Smooth muscle cell (in vitro differentiated cells): ENCODE results near the gene BMERB1. TPM values are rescaled to one million over a fixed set of nuclear protein-coding genes. Genes with fewer than 3 reads are reported as not detected.
A peak's percentile ranks its signal among the peaks of the same experiment; 100 is the strongest.
"Not testable (repeated sequence)": the region's sequence is repeated elsewhere in the genome, so short reads cannot be mapped to it uniquely, and the experiment has no call there.

Source experiments
- DNase-seq: peaks from one replicate; lab custom pipeline; 2025; ENCODE audit not compliant: unreplicated experiment; lab: John Stamatoyannopoulos, UW
- H2AFZ ChIP-seq: fragments of 200-600 bp; sonication (generic); 2 replicates; pipeline ENCODE4 v1.6.0; 2016; ENCODE audit warnings: antibody characterized with exemption, low read depth, mild to moderate bottlenecking
- H3F3A ChIP-seq: fragments of 200-600 bp; sonication (generic); 2 replicates; pipeline ENCODE4 v1.6.0; 2017; ENCODE audit warnings: antibody characterized with exemption, low read depth
- H3K27ac ChIP-seq: fragments of 200-600 bp; sonication (generic); 2 replicates; pipeline ENCODE4 v1.5.1; 2016; ENCODE audit warnings: low read depth, mild to moderate bottlenecking
- H3K27me3 ChIP-seq: fragments of 200-600 bp; sonication (generic); 2 replicates; pipeline ENCODE4 v1.6.1; 2016; ENCODE audit warnings: low read depth, mild to moderate bottlenecking
- H3K36me3 ChIP-seq: fragments of 200-600 bp; sonication (generic); 2 replicates; pipeline ENCODE4 v1.5.1; 2016; ENCODE audit warnings: low read depth
- H3K4me1 ChIP-seq: fragments of 200-600 bp; sonication (generic); 2 replicates; pipeline ENCODE4 v1.5.1; 2016; ENCODE audit warnings: low read depth
- H3K4me2 ChIP-seq: fragments of 200-600 bp; sonication (generic); 2 replicates; pipeline ENCODE4 v1.6.0; 2016; ENCODE audit warnings: mild to moderate bottlenecking
- H3K4me3 ChIP-seq: fragments of 200-600 bp; sonication (generic); 2 replicates; pipeline ENCODE4 v1.5.1; 2016; ENCODE audit warnings: mild to moderate bottlenecking
- H3K79me2 ChIP-seq: fragments of 200-600 bp; sonication (generic); 2 replicates; pipeline ENCODE4 v1.6.0; 2016; ENCODE audit warnings: low read depth, mild to moderate bottlenecking
- H3K9ac ChIP-seq: fragments of 200-600 bp; sonication (generic); 2 replicates; pipeline ENCODE4 v1.6.0; 2016; ENCODE audit warnings: low read depth
- H3K9me3 ChIP-seq: fragments of 200-600 bp; sonication (generic); replicated peaks from 2 replicates; pipeline ENCODE4 v1.5.1; 2016; ENCODE audit warnings: low read depth
- H4K20me1 ChIP-seq: fragments of 200-600 bp; sonication (generic); 2 replicates; pipeline ENCODE4 v1.6.0; 2016; ENCODE audit warnings: low read depth
- CTCF ChIP-seq: fragments of 200-600 bp; sonication (generic); IDR thresholded peaks from 2 replicates; pipeline ENCODE4 v1.5.1; 2017; ENCODE audit warnings: borderline replicate concordance, mild to moderate bottlenecking, antibody characterized with exemption; ENCODE audit not compliant: insufficient read depth, poor library complexity, severe bottlenecking
- WGBS: methylation state at CpG from one replicate; pipeline ENCODE4 v1.1.7; 2016; ENCODE audit warnings: low lambda C conversion rate; 5-methylcytosine and 5-hydroxymethylcytosine counted together
- polyA plus RNA-seq: library from polyadenylated mRNA; unstranded; fragments of >200 nt; fragmentation: Nextera tagmentation; extraction: Ambion mirVana; gene quantifications from 2 replicates; pipeline ENCODE4 v1.2.1, GENCODE V29; 2016
- total RNA-seq: library from RNA; depleted of rRNA; stranded (reverse); fragments of >200 nt; gene quantifications from 2 replicates; pipeline ENCODE4 v1.2.3, GENCODE V29; 2014

The BMERB1 gene
- total RNA-seq (15.3 and 16.5 TPM in 2 replicates), polyA plus RNA-seq (12.6 and 20.0 TPM in 2 replicates)

GRCh38 chr16:15434425-15435215, at the start of gene BMERB1:
TSS of gene BMERB1 (plus strand) at chr16:15434588. CDS start at chr16:15434654, 66 bp downstream.
- WGBS = 3% methylated on average over 46 of the region's 63 CpGs
- Histone ChIP-seq H3K36me3 (no peaks in the 10 kb centered on the region), H3K79me2 (peaks cover 5% of the 10 kb centered on the region), H3K27ac (no peak within 1 kb of the TSS), H4K20me1 (no peaks in the 10 kb centered on the region), H3K4me1 (peaks cover 8% of the 10 kb centered on the region), H3K27me3 (peaks cover 23% of the 10 kb centered on the region), H2AFZ (peak within 1 kb of the TSS; percentile 58), H3F3A (peaks cover 4% of the 10 kb centered on the region), H3K4me2 (peak within 1 kb of the TSS; percentile 86), H3K9me3 (no peaks in the 10 kb centered on the region), H3K4me3 (peak within 1 kb of the TSS; percentile 65), H3K9ac (peak within 1 kb of the TSS; percentile 31)
- no peak for TF ChIP-seq CTCF
- DNase-seq = peak; percentile 20

- not testable (repeated sequence) for H3F3A ChIP-seq, H4K20me1 ChIP-seq, H3K79me2 ChIP-seq, H3K27ac ChIP-seq, H3K9me3 ChIP-seq, H2AFZ ChIP-seq, H3K4me1 ChIP-seq, H3K4me3 ChIP-seq, H3K36me3 ChIP-seq, H3K27me3 ChIP-seq, H3K4me2 ChIP-seq, H3K9ac ChIP-seq, DNase-seq
- WGBS = 72% methylated on average over 6 of the region's 6 CpGs
Observed at GRCh38 chr16:15388060-15388459, 46.3 kb upstream of the BMERB1 start.

- H4K20me1 ChIP-seq, H3K36me3 ChIP-seq, DNase-seq, H3K27me3 ChIP-seq, H3K4me1 ChIP-seq, H3K9ac ChIP-seq, H2AFZ ChIP-seq, H3K4me2 ChIP-seq, H3F3A ChIP-seq, H3K4me3 ChIP-seq, H3K9me3 ChIP-seq, H3K79me2 ChIP-seq, H3K27ac ChIP-seq: not testable (repeated sequence)
- WGBS = 82% methylated on average over 5 of the region's 5 CpGs
Observed at GRCh38 chr16:15389916-15390315, 44.5 kb upstream of the BMERB1 start.

GRCh38 chr16:15393025-15393424, 41.4 kb upstream of the BMERB1 start:
- not testable (repeated sequence) for H3K27ac ChIP-seq, H4K20me1 ChIP-seq, H3K27me3 ChIP-seq, H3F3A ChIP-seq, H3K36me3 ChIP-seq, H3K9me3 ChIP-seq, H3K79me2 ChIP-seq, H3K4me1 ChIP-seq, H2AFZ ChIP-seq, DNase-seq, H3K9ac ChIP-seq, H3K4me2 ChIP-seq, H3K4me3 ChIP-seq
- WGBS = 93% methylated on average over 6 of the region's 8 CpGs

- H3K27me3 ChIP-seq, H2AFZ ChIP-seq, H3K9me3 ChIP-seq, H3K27ac ChIP-seq, H3F3A ChIP-seq, H3K36me3 ChIP-seq, H4K20me1 ChIP-seq, H3K79me2 ChIP-seq, H3K9ac ChIP-seq, H3K4me1 ChIP-seq, DNase-seq: not testable (repeated sequence)
- WGBS = 32% methylated on average over 50 of the region's 79 CpGs
- peak within 1 kb of the TSS; percentile 42 for H3K4me3 ChIP-seq
- H3K4me2 ChIP-seq = peak within 1 kb of the TSS; percentile 73
Observed at GRCh38 chr16:15395631-15396508, 38.5 kb upstream of the BMERB1 start, which contains the start of gene MPV17L. TSS of gene MPV17L (plus strand) at chr16:15395754. CDS start at chr16:15395898, 144 bp downstream.

GRCh38 chr16:15396509-15396829, 37.9 kb upstream of the BMERB1 start:
- not testable (repeated sequence) for H2AFZ ChIP-seq, H3K4me1 ChIP-seq, H3K4me2 ChIP-seq, H3K36me3 ChIP-seq, H3K27ac ChIP-seq, H3F3A ChIP-seq, H3K79me2 ChIP-seq, DNase-seq, H3K9ac ChIP-seq, H3K9me3 ChIP-seq, H3K4me3 ChIP-seq, H4K20me1 ChIP-seq, H3K27me3 ChIP-seq
- WGBS = 91% methylated on average over 7 of the region's 8 CpGs
